ENCODE data around the gene PLPP3. TPM values are rescaled to one million over a fixed set of nuclear protein-coding genes. Genes with fewer than 3 reads are reported as not detected.
A peak's percentile ranks its signal among the peaks of the same experiment; 100 is the strongest.

PLPP3 gene
- polyA plus RNA-seq, 1 donor, result 95.5 TPM

DNA sequence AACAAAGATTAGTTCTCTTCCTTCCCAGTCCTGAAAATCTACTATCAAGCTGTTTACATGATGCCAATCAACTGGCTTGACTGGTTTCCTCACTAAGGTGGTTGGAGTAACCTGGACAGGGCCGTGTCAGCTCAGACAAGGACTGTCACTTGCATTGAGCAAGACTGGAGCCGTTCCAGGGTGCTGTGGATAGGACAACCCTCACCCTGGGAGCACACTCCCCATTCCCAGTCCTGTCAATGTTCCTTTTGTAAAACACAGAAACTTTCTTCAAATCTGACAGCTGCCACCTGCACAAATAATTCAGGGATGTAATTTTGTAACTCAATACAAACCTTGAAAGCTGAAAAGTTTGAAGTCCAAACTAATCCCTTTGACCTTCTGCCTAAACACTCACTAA lies 31.4 kb downstream of the PLPP3 start:
- no peak for DNase-seq (ENCODE audit: low read depth)

DNA sequence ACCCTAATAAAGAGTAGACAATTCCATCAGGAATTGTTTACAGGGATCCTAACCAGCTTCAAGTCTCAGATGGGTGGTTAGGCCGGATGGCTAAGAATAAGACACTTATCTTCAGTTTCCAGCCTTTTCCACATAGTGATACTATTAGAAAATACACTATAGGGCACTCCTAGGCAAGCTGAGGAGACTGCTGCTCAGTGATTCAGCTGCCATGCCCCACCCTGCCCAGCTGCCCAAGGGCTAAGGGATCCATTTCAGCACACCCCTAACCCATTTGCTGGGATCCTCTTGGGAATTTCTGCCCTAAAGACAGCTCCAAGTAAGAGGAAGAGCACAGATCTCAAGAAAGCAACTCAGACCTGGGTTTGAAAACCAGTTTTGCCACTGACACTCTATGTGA lies 31.9 kb downstream of the PLPP3 start:
- no peak for DNase-seq (ENCODE audit: low read depth)

DNA sequence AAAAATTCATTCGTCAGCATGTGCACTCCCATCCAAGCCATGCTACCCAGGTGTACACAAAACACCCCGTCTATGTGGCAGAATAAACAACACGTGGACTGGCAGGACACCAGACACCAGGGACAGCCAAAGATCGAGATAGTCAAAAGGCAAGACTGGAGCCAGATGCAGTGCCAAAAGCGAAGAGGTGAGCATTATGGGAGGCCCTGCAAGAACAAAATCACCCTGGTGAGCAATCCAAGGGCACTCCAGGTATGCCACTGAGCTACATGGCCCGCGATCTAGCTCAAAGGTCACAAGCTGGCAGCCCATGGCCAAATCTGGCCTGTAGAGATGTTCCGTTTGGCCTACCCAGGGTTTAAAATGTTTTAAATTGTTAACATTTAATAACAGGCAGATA lies 33.7 kb downstream of the PLPP3 start:
- no peak for DNase-seq (ENCODE audit: low read depth)

DNA sequence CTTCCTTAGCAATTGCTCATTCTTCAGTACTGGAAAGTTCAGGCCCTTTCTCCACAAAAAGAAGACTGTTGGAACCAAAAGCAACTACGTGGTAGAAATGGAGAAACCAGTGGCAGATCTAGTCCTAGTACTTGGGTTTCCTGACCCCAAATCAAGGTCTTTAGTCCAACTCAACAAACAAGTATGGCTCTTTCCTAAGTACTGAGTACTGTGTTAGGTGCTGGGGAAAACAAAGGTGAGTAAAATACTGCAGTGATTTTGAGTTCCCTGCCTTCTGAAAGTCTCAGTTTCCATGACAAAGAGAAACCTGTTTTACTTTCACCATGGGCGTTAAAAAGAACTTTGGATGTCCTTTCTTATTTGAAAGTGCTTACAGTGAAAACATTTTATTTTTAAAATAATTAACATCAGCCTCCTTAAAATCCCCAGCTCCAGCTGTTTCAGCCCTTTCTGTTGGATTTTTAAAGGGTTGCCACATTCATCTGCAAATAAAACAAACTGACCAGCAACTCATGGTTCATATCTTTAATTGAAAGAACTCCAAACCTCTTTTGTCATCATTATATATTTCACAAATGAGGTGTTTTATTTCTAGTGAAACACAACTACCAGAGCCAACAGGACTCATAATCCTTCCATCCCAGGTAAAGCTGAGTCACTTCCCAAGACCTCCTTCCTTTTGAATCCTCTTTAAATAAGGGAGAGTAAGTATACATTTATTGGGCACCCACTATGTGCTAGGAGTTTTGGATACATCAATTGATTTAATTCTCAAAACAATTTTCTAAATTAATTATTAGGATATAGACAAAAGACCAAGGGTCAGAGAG lies 35.4 kb downstream of the PLPP3 start:
- no peak for DNase-seq (ENCODE audit: low read depth)

DNA sequence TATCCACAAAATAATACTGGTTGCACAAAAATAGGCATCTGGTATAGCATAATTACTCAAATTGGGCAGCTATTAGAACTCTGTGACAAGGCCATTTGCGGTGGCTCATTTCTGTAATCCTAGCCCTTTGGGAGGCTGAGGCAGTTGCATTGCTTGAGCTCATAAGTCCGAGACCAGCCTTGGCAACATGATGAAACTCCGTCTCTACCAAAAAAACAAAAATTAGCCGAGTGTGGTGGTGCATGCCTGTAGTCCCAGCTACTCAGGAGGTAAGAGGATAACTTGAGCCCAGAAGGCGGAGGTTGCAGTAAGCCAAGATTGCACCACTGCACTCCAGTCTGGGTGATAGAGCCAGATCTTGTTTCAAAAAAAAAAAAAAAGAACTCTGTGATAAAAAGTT lies 36.7 kb downstream of the PLPP3 start:
- DNase-seq (ENCODE audit: low read depth), result no peak

DNA sequence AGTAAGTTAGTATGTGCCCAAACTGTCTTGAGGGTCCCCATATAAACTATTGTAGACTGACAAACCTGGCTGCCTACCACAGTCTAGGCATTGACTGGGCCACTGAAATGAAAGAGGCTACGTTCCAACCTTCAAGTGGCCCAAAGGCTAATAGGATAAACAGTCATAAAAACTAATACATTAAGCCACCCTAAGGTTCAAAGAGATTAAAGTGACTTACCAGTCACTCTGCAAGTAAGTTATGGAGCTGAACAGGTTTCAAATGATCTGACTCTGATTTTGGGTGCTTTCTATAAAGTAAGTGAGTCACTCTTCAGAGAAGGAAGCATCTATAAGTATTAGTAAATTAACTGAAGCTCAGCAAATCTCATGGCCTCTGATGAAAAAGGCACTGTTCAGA lies 38.0 kb downstream of the PLPP3 start:
- DNase-seq (ENCODE audit: low read depth), result no peak

DNA sequence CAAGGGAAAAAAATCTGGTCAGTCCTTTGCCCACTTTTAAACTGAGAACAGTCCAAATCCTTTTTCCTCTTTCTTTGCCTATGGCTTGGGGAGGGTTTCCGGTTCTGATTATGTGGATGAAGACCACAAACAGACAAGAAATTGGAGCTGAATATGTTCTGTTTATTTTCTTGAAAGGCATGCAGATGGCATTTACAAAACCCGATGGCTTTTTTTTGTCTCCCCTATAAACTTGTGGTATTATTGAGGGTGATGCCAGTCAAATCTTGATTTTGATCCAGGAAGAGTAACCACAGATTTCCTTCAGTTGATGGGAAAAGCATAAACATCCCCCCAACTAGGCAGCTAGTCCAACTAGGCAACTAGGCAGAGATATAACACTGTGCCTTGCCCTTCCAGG lies 38.9 kb downstream of the PLPP3 start:
- DNase-seq (ENCODE audit: low read depth), result no peak

DNA sequence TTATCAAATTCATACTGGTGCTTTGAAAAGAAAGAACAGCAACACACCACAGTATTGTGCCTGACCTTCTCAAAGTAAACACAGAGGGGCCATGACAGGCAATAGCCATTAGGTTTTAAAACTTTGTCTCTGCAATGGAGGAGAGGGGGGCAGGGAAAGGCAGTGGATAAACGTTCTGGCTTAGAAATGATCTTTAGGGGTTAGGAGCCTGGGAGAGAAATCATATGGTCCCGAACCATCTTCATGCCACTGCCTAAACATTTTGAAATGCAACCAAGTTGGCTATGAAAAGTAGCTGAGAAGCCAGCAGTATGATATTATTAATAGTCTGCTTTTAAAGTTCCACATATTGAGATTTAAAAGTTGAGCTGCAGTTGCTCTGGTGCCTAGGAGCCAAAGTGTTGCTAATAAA lies 39.8 kb downstream of the PLPP3 start:
- no peak for DNase-seq (ENCODE audit: low read depth)

DNA sequence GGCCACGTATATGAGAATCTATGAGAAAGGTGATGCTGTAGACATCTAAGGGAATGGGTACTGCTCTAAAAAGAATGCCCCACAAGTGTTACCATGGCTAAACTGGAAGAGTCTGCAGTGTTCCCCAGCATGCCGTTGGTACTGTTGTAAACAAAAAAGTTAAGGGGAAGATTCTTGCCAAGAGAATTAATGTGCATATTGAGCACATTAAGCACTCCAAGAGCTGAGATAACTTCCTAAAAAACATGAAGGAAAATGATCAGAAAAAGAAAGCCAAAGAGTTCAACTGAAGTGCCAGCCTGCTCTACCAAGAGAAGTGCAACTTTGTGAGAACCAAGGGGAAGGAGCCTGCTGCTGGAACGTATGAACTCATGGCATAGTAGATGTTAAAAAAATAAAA lies 40.8 kb downstream of the PLPP3 start:
- DNase-seq (ENCODE audit: low read depth), result no peak

DNA sequence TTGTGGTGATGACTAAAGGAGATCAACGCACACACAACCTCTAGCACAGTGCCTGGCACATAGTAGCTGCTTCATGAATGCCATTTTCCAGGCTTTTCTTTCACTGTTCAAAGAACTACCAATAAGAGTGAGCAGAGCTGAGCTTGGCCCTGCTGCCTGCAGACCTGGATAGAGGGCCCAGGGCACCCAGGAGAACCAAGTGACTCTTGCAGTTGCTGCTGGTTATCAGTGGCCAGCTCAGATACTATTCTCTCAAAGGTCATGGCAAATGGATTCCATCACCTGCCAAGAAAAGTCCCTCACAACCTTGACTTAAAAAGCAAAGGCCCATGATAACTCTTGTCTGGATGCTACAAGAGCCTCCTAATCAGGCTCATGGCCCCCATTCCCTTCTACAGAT lies 41.7 kb downstream of the PLPP3 start:
- no peak for DNase-seq (ENCODE audit: low read depth)

DNA sequence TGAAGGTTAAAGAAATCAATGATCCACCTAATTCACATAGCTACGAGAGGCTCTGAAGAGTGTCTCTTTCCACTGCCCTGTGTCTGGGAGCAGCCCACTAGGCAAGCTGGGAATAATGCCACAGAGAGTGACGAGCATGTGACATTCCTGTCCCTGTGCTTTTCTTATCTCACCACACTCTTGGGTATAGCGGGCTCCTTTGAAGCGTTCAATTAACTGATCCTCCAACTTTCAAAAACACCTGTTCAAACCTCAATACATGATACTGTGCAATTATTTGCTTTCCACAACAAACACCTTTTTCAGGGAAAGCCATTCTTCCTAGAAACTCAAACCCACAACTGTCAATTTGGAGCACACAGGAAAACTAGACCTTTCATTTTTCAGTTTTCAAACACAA lies 43.4 kb downstream of the PLPP3 start:
- DNase-seq (ENCODE audit: low read depth), result no peak

DNA sequence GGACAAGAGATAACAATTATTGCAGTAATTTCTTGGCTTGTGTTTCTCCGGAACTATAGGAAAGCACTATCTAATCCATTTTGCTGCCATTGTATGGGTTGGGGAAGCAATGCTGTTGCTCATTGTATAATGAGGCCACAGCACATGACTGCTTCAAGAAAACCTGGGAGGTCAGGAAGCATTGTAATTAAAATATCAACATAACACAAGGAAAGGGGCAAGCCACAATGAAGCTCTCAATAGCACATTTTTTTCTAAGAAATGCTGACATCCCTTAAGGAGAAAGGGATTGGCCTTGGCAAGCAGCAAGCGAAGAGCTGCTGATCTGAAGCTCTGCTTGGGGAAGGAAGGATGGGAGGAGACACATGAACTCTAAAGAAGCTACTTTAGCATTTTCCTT lies 44.0 kb downstream of the PLPP3 start:
- DNase-seq (ENCODE audit: low read depth), result no peak

DNA sequence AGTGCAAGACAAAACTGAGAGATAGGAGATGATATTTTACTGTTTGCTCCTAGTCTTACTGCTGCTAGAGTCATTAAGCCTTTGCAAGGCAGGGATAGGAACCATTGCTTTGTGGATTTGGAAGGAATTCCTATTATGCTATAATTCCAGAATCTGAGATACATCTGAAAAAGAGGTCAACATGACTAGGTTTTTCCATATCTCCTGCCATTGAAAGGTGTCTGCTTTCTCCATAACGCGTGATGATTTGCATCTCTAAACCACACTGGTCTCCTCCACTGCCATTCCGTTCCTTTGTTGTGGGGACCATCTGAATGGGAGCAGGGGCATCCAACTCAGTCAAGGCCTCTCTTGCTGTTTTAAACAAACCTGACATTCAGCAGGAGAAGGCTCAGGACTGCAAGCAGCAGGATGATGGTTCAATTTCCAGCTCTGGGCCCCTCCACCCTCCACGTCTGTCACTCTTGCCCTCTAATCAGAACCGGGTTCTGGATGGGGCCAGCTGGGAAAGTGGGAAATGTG lies 45.2 kb downstream of the PLPP3 start:
- peak; percentile 41 for DNase-seq (ENCODE audit: low read depth)

DNA sequence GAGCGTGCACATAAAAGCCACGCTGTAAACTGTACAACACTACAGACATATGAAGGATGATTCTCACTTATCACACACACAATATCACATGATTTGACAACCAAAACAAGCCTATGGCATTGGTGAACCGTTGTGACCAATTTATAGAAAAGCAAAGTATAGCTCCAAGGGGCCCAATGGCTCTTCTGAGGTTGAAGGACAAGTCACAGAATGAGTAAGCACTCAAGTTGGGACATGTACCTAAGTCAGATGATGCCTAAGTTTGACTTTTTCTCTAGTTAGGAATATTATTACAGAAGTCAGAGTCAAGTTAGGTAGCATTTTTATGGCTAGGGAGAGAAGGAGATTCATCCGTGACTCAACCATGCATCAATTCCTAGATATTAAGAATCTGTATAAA lies 45.7 kb downstream of the PLPP3 start:
- no peak for DNase-seq (ENCODE audit: low read depth)

DNA sequence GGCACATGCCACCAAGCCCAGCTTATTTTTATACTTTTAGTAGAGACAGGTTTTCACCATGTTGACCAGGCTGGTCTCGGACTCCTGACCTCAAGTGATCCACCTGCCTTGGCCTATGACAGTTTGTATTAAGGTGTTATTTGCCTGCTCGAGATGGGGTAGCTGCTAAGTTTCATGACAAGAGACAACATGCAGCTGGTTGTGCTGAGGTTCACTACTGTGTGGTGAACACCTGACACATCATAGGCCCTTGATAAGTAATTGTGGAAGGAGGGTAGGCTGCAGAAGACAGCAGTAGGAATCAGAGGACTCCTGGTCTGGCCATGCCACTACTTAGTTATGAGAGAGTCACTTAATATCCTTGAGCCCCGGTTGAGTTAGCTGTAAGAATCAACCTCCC lies 46.2 kb downstream of the PLPP3 start:
- DNase-seq (ENCODE audit: low read depth), result no peak

DNA sequence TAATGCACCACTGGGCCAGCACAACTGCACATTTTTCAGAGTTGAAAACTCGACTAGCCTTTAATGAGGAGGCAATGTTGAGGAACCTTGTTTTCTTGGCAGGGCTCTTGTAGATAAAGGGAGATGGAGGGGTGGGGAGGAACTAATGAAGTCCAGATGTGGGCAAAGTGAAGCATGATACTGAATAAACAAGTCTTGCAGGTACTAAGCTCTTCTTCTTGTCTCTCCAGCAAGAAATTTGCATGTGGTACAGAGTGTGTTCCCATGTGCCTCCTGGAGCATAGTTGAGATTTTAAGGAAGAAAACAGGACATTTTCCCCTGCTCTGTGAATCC lies 47.0 kb downstream of the PLPP3 start:
- no peak for DNase-seq (ENCODE audit: low read depth)

DNA sequence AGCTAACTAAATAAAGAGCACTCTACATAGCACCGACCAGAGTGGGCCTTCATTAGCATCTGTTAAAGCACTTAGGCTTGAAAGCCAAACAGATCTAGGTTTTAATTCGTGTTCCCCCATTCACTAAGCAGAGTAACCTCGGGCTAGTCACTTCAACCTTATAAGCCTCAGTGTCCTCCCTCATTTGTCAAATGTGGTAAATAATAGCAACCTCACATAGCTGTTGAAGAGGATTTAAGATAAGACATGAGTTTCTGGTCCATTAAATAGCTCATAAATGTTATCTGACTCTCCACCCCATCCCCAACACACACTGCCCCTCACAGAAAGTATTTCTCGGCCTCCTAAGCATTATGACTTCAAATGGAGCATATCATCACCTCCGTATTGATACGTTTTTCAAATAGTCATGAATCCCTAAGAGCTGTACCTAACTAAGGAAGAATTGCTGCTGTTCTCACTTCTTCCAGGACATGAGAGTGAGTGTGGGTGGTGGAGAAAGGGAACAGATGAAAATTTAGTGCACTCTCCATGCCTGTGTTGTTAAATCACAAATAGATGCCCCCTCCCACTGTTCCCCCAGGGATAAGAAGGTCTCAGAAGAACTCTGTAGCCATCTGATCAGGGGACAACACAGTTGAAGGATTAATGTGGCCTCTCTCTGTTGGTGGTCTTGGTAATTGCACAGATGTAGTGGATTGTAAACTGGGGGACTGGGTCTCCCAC lies 47.6 kb downstream of the PLPP3 start:
- DNase-seq (ENCODE audit: low read depth), result no peak

DNA sequence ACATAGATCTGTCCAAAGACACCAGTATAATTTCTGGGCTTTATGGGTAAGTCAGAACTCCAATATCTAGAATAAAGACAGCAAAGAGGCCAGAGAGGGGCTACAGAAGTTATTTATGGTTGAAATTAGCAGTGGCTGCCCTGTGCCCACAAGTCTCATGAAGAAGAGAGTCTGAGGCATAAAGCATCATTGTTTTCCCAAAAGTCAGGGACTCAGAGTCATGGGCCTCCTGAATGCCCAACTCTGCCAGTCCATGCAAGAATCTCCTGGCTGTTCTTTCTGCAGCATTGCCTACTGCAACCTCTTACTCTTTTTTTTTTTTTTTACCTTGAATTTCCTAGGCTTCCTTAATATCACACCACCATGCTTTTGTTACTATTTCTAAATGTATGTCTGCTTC lies 49.6 kb downstream of the PLPP3 start:
- no peak for DNase-seq (ENCODE audit: low read depth)

DNA sequence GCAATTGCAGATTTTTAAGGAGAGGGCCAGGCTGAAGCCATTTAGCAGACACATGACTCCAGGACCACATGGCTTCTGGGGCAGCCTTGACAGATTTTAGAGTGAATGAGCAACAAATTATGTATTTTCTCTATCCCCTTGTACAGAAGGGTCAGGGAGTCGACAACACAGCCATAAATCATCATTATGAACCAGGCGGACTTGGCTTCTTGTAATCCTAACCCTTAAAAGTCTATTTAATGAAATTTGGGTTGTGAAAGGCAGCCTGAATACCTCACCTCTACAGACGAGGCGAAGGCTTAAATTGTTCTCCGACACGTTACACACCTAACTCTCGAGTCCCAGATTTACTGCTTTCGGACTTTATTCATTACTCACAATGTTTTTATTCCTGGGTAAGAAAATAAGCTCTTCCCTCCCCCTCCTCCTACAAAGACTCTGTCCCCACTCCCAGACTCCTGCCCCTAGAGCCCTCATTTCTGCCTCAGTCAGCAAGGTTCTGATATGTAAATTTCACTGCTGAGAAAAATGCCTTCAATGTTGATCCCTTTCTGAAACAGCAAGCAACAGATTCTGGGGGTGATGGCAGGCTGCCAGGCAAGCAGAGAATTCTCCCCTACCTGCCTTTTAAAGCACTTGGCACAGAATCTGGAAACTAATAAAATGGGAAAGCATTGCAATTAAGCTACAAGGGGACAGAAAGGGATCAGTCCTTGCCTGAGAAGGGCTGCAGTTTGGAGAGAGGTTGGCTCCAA lies 51.6 kb downstream of the PLPP3 start:
- DNase-seq (ENCODE audit: low read depth), result no peak

DNA sequence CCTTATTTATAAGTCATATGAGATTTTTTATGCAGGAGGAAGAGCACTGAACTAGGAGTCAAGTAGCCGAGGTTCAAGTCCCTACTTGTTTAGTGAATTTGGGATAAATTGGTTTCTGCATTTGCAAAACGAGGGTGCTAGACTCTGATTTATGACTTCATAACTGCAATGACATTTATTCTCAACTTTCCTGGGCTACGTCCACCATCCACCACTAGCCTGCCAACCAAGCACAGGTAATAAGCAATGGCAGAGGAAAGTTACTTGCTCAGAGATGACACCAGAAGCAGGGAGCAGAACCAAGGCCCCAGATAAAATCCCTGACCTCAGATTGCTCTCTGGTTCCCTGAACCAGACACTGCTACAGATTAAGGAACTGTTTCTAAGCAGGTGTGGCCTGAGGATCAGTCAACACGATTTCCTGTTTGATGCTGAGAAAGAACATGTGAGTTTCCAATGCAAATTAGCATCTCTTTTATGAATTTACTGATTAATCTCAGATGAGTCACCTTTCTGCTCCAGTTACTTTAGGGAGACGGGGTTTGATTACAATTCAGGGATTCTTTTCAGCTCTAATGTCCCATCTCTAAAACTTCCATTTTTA lies 52.7 kb downstream of the PLPP3 start:
- DNase-seq (ENCODE audit: low read depth), result no peak

DNA sequence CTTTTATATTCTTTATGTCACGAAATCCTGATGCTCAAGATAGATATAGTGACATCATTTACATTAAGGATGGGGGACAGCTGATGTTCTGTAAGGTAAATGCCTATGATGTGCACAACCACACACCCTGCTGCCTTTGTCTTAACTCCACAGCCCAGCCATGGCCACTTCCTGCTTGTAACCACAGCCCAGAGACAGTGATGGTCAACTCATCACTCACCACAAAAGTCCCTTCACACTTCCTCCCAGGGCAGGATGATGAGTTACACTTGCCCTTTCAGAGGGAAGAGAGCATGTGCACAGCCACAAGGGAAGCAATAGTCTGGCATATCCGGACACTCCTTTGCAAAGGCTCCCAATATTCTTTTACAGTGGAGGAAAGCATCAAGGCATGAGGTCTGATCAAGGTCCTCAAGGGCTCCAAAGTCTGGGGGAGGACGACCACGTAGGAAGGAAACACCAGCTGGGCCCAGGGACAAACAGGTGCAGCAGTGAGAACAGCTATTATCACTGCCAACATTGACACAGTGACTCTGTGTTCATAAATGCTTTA lies 53.8 kb downstream of the PLPP3 start:
- DNase-seq (ENCODE audit: low read depth), result no peak

DNA sequence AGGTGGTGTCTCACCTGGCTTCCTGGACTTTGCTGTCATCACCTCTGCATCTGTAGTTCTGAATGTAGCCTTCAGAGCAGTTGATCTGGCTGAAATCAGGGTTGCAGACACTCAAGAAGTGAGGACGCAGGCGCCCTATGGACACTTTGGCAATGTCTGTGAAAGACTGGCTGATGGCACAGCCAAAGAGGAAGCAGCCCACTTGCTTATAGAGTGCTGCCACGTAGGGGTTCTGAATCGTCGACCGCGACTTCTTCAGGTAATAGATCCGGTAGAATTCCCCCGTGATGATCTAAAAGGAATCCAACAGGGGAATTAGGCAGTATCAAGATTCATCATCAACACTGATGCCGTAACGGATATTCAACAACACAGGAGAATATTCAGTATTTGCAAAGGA lies 55.1 kb downstream of the PLPP3 start:
- no peak for DNase-seq (ENCODE audit: low read depth)

All from forelimb muscle (tissue), 1 donor.